GM23248 (cell line): ENCODE results near the gene AGRP.

Experiments
- EZH2 ChIP-seq: fragments of 200-600 bp; sonication (generic); IDR thresholded peaks from 2 replicates; pipeline ENCODE4 v1.6.1; 2018; ENCODE audit warnings: antibody characterized with exemption, mild to moderate bottlenecking; ENCODE audit not compliant: insufficient read depth, poor library complexity, severe bottlenecking
- EZH2phosphoT487 ChIP-seq: fragments of 200-600 bp; sonication (generic); IDR thresholded peaks from 2 replicates; pipeline ENCODE4 v1.6.1; 2018; ENCODE audit warnings: antibody characterized with exemption, moderate library complexity, mild to moderate bottlenecking, low read depth; ENCODE audit not compliant: insufficient read depth

GRCh38 chr16:67483731-67484525, 581 bp upstream of the AGRP start:
- TF ChIP-seq EZH2phosphoT487 (no peak), EZH2 (no peak)
